Dermis blood vessel endothelial cell (primary cell): ENCODE data around the gene LIN7B. TPM values are rescaled to one million over a fixed set of nuclear protein-coding genes. Genes with fewer than 3 reads are reported as not detected.
"Not testable (repeated sequence)": the region's sequence is repeated elsewhere in the genome, so short reads cannot be mapped to it uniquely, and the experiment has no call there.

Source experiments
- DNase-seq: peaks from one replicate; pipeline ENCODE4 v3.0.0; 2010
- total RNA-seq: library from RNA; depleted of rRNA; stranded (reverse); fragments of >200 nt; gene quantifications from 2 replicates; pipeline ENCODE4 v1.2.3, GENCODE V29; 2014

The LIN7B gene
- total RNA-seq, 1 donor from 2014 or later, result 0.68 TPM

DNA sequence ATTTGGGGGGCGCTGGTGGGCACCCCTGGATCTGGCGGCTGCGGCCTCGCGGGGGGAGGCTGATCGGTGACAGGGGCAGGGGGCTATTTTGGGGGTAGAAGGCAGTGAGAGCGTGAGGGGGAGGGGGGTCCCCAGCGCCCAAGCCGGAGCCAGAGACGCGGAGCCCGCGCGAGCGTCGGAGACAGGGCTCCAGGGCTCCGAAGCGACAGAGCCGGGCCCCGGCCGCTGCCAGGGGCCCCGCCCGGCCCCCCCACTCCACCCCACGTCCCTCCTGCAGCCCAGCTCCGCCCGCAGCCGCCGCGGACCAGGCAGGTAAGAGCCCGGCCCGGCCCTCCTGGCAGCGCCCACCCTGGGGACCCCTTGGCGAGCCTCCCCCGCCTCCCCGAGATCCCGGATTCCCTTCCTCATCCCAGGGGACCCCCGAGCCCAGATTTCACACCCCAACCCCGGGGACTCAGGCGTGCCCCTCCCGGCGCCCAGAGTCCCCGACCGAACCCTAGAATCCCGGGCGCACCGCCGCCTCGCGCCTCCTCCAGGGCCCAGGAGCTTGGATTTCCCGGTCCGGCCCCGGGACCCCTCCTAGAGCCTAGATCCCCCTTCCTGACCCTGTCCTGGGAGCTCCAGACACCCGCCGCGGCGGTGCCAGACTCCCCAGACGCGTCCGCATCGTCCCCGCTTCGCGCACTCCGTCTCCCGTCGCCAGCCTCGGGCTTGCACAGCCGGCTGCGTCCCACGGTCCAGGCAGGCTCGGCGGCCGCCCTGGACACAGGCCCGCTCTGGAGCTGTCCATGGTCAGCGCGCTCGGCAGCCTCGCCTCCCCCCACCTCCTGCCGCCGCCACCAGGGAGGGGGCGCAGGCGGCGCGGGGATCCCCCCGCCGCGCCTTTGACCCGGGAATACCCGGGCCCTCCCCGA lies 5.5 kb downstream of the LIN7B start, which contains the start of gene PPFIA3:
PPFIA3 (plus strand) TSS at position 134 of the 914 bp plus-strand sequence. CDS start 8,330 bp downstream, outside the sequence.
- peak; percentile 77 for DNase-seq

DNA sequence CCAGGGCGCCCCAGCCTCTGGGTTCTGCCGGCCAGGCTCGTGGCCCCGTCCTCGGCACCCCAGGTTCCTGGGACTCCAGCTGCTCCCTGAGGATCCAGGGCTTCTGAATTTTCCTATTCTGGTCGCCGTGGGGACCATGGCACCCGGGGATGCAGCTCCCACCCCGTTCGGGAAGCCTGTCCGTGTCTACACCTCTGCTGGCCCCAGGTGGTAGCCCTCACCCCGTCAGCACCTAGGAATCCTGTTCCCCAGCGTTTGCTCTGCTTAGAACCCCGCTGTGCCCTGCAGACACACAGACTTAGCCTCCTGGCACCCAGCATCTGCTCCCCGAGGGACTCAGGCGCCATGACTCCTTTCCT lies 6.1 kb downstream of the LIN7B start:
- DNase-seq, result no peak

DNA sequence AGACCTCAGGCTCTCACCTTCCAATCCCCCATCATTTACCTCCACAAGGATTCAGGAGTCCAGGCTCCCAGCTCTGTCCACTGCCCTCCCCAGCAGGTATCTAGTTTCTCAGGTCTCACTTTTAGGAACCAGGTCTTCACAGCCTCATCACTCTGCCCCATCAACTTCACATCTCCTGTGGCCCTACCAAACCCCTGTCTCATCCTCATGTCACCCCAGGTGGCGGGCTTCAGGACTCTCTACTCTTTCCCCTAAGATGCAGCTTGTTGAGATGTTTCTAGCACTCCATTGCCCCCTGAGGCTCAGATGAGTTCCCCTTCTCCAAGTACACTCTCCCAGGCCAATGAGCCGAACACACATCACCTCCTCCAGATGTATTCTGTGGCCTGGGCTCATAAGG lies 6.7 kb downstream of the LIN7B start:
- no peak for DNase-seq

DNA sequence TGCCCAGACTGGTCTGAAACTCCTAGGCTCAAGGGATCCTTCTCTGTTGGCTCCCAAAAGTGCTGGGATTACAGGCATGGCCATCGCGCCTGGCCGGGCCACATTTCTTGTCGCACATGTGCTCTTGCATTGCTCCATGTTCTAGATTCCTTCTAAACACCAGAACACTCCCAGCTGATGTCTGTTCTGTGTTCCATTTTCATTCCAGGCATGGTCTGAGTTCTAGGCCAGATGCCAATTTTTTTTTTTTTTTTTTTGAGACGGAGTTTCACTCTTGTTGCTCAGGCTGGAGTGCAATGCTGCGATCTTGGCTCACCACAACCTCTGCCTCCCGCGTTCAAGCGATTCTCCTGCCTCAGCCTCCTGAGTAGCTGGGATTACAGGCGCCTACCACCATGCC lies 7.7 kb downstream of the LIN7B start:
- not testable (repeated sequence) for DNase-seq

DNA sequence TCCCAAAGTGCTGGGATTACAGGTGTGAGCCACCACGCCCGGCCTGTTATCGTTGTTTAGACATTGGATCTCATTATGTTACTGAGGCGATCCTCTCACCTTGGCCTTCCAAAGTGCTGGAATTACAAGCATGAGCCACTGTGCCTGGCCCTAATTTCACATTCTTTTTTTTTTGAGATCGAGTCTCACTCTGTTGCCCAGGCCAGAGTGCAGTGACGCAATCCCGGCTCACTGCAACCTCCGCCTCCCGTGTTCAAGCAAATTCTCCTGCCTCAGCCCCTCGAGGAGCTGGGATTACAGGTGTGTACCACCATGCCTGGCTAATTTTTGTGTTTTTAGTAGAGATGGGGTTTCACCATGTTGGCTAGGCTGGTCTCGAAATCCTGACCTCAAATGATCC lies 9.1 kb downstream of the LIN7B start:
- DNase-seq, result not testable (repeated sequence)

DNA sequence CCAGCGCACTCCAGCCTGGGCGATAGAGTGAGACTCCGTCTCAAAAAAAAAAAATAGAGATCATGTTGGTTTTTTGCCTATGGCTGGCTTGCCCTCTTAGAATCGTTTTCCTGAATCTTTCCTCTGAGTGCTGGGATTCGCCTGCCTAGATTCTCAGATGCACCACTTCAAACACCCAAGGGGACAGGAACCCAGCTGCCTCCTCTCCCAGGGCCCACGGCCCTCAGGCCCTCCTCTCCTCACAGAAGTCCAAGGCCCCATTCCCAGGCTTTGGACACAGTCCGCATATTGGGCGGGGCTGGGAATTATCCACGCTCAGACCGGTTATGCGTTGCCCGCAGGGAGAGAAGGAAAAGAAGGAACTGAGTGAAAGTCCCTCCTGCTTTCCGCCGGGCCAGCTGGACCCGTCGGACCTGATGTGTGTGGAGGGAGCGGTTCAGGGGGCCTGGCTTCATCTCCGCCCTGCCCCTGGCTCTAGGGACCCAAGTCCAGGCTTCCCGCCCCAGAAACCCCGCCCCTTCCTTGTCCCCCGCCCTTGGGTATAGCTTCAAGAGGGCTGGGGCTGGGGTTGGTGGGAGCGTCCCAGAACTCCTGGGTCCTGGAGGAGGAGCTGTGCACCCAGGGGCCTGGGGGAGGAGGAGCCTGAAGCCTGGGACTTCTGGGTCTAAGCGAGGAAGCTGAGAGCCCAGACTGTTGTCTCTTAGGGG lies 11.0 kb downstream of the LIN7B start:
- DNase-seq, result no peak

DNA sequence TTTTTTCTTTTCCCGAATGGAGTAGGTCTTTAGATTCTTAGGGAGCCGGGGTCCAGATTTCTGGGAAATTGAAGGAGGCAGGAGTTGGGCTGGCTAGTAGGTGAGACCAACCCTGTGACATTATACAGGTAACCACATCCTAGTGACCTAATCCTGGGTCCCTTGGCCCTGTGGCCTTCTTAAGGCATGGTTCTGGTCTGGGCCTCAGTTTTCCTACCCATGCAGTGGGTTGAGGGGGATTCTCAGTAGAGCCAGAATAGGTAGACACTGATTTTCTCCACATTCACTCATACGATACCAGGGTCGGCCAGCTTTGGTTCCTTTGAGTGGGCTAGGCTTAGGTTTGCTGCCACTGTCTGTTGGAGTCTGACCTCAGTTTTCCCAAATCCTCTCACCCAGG lies 12.4 kb downstream of the LIN7B start:
- no peak for DNase-seq

DNA sequence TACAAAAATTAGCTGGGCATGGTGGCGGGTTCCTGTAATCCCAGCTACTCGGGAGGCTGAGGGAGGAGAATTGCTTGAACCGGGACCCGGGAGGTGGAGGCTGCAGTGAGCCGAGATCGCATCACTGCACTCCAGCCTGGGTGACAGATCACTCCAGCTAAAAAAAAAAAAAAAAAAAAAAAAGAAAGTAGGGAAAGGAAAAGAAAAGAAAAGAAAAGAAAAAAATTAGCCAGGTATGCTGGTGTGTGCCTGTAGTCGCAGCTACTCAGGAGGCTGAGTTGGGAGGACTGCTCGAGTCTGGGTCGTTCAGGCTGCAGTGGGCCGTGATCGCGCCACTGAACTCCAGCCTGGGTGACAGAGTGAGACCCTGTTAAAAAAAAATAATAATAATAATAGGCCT lies 13.1 kb downstream of the LIN7B start:
- DNase-seq, result not testable (repeated sequence)

DNA sequence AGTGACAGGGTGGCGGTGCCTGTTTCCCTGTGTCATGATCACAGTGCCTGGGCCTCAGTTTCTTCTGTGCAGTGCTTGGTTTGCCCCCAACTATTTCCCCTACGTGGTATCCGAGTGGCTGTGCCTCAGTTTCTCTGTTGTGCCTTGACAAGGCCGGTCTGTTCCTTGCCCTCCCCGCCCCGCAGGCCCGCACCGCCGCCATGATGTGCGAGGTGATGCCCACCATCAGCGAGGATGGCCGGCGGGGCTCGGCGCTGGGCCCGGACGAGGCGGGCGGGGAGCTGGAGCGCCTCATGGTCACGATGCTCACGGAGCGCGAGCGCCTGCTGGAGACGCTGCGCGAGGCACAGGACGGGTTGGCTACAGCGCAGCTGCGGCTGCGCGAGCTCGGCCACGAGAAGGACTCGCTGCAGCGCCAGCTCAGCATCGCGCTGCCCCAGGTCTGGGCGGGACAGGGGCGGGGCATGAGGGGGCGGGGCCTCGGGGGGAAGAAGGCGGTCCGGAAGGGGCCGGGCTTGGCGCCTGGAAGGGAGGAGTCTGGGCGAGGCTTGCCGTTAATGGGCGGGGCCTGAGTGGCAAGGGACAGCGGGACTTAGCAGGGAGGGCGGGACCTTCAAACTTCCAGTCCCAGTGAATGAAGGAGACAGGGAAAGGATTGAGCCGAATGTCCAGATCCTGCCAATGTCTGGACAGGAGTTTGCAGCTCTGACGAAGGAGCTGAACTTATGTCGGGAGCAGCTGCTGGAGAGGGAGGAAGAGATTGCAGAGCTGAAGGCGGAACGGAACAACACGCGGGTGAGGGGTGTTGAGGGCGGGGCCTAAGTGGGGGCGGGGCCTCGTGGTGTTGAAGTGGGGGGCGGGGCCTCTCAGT lies 13.7 kb downstream of the LIN7B start:
- peak; percentile 98 for DNase-seq

DNA sequence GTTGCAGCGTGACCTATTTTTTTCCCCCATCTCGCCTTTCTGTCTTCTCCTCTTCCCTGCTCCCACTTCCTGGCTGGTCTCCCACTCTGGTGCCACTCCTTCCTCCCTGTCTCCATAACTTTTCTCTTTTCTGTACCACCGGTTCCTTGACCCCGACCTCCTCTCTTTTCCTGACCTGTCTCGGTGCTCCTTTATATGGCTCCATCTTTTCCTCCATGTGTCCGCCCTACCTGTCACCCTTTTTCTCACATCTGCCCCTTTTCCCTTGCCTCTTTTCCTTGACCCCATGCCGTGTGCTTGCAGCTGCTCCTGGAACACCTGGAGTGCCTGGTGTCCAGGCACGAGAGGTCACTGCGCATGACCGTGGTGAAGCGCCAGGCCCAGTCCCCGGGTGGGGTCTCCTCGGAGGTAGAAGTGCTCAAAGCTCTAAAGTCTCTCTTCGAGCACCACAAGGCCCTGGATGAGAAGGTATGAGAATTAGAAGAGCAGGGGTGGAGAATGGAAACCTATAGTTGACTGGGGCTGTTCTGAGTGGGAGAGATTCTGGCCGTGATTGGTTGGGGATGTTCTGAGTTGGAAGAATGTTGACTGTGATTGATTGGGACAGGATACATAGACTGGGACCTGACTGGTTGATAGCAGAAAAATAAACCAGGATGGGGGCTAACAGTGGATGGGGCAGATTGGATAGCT lies 14.5 kb downstream of the LIN7B start:
- no peak for DNase-seq

DNA sequence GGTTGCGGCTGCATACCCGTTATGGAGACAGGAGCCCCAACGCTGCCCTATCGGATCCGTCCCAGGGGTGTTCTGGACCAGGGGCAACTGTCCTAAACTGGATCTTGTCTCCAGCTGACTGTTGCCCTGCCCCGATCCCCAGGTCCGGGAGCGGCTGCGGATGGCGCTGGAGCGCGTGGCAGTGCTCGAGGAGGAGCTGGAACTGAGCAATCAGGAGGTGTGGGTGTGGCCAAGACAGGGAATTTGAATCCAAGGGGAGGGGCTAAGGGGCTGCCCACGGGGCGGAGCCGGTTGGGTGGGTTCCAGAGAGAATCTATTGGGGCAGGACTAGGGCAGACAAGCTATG lies 15.0 kb downstream of the LIN7B start:
- no peak for DNase-seq

DNA sequence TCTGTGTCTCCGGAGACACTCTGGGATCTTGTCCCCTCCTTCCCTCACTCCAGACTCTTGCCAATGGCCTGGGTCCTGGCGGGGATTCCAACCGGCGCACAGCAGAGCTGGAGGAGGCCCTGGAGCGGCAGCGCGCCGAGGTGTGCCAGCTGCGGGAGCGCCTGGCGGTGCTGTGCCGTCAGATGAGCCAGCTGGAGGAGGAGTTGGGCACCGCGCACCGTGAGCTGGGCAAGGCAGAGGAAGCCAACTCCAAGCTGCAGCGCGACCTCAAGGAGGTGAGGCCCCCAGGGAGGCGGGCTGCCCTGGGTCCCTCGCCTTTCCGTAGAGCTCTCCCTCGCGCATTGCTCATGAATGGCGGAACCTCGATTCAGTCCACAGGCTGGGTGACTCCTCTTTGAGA lies 16.2 kb downstream of the LIN7B start:
- DNase-seq, result no peak

DNA sequence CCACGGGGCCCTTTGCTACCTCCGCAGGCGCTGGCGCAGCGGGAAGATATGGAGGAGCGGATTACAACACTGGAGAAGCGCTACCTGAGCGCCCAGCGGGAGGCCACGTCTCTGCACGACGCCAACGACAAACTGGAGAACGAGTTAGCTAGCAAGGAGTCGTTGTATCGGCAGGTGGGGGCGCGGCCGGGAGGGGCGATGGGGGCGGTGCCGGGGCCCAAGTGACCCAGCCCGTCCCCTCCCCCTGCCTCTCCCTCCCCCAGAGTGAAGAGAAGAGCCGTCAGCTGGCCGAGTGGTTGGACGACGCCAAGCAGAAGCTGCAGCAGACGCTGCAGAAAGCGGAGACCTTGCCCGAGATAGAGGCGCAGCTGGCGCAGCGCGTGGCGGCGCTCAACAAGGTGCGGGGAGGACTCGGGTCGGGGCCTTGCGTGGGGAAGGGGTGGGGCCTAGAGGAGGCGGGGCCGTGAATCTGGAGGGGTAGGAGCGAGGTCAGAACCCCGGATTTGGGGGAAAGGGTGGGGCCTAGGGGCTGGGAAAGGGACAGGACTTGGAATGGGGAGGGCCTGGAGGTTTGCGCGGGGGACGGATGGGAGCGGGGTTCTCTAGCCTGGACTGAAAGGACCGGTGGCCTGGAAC lies 18.9 kb downstream of the LIN7B start:
- no peak for DNase-seq

DNA sequence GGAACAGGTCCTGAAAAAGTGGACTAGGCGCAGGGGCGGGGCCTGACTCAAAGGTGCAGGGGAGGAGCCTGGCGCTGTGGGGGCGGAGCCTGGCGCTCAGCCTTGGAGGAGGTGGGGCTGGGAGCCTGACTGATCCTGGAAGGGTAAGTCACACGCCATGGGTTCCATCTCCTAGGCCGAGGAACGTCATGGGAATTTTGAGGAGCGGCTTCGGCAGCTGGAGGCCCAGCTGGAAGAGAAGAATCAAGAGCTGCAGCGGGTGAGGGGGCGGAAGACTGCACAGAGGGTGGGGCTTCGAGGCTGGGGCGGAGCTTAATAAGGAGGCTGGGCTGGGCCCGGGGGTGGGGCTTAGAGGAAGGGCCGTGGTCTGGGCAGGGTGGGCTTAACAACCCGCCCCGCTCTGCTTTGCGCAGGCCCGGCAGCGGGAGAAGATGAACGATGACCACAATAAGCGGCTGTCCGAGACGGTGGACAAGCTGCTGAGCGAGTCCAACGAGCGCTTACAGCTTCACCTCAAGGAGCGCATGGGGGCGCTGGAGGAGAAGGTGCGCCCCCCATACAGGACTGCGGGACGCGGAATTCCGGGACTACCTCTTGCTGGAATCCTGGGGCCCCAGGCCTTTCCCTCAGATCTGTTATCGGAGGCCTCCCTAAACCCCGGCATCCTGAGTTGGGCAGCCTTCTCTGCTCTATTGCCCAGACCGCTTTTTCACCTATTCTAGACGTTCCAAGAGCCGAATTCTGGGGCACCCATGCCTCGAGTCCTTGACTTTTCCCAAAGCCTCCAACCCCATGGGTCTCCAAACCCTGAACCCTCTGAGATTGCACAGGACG lies 19.7 kb downstream of the LIN7B start:
- DNase-seq, result peak; percentile 43

DNA sequence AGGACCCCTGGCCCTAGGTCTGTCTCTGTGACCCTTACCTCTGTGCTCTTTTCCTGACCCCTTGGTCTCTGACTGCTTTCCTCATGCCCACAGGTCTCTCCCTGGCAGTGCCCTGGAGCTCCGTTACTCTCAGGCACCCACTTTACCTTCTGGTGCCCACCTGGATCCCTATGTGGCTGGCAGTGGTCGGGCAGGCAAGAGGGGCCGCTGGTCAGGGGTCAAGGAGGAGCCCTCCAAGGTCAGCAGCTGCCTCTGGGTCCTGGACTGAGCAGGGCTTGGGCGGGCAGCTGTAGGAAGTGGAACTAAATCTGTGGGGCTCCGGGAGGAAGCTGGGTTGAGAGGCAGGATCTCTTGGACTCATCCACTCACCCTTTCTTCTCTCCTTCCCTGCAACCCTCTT lies 21.5 kb downstream of the LIN7B start:
- no peak for DNase-seq

DNA sequence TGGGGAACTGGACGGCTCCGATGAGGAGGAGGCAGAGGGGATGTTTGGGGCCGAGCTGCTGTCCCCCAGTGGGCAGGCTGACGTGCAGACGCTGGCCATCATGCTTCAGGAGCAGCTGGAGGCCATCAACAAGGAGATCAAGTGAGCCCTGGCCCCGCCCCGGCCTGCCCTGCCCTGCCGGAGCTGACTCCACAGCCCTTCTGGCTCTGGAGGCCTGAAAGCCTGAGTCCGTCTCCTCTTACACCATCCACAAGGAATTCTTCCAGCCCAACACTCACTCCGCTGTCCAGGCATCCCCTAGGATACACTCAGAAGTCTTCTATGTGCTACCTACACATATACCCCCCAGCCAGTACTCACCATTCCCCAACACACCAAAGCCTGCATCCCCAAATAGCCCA lies 22.6 kb downstream of the LIN7B start:
- no peak for DNase-seq

DNA sequence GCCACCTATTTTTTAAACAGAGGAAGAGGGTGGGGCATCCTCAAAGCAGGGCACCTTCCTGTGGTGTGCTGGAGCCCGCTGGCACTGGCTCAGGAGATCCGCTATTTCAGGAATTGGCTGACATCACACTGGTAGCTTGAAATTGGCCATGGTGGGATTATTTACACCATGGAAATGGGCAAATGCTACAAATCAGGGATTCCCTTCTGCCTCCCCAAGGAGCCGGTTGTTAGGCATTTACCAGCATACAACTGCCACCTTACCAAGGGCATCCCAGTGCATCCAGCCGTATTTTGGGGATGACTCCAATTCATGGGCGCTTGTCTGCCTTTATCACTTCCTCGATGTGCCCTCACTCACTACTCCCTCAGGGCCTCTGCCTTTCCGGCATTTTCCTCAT lies 26.8 kb downstream of the LIN7B start:
- no peak for DNase-seq

DNA sequence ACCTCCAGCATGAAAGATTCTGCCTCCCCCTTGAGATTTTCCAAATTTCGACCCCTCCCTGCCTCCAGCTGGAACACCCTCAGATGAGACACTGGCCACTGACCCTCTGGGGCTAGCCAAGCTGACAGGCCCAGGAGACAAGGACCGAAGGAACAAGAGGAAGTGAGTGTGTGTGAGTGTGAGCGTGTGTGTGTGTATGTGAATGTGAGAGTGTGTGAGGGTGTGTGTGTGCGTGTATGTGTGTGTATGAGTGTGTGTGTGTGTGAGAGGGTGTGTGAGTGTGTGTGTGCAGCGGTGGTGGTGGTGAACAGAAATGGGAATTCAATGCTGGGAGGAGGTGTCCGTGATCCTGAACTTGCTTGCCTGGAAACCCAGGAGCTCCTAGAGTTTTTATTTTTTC lies 27.2 kb downstream of the LIN7B start:
- DNase-seq, result no peak

DNA sequence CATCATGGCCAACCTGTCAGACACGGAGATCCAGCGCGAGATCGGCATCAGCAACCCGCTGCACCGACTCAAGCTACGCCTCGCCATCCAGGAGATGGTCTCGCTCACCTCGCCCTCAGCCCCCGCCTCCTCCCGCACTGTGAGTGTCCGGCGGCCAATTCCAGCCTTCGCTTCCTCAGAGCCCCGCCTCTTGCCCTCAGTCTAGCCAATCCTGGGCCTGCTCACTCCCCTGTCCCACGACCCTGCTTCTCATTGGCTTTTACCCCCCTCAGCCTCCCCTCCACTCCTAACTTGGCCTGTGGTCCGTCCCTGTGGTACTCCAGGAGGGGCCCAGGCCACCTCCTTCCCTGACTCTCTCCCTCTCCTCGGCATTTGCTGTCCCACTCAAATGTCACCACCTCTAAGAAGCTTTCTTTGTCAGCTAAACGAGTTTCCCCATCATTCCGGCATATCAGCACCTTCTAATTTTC lies 28.7 kb downstream of the LIN7B start:
- DNase-seq, result peak; percentile 94

DNA sequence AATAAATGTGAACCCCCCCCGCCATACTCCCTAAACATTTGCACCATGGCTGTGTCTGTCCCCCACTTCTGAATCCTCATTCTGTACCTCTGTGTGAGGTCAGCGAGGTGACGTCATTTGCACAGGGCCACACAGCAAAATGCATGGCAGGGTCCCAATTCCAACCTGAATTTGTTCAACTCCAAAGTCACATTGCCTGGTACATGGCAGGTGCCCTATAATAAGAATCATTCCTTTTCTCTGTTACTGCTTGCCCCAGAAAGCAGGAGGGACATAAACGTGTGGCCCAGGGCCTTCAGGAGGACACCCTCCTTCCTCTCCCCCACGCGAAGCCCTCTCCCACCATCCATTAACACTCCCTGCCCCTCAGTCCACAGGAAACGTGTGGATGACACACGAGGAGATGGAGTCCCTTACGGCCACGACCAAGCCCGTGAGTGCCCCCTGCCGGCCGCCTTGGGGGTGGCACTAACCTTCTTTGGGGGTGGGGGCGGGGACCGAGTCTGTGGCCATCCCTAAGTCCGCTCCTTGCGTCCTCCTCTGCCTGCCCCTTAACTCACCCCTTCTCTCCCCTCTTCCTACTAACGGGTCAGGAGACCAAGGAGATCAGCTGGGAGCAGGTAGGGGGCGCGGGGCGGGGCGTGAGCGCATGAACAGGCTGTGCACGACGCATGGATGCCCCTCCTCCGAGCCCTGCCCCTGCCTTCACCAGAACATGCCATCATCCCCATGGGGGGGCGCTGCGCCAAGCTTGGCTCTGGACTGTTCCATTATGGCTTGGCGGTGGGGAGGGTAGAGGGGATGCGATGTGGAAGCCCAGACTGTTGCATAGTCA lies 31.6 kb downstream of the LIN7B start:
- DNase-seq, result peak; percentile 80
